Activated CD8-positive, alpha-beta memory T cell treated with anti-CD3 and anti-CD28 coated beads, Interleukin-2, amount 50 U/mL, for 1 hour (primary cell): Measurements from ENCODE around the gene POLR2E.

Source experiments
- DNase-seq: peaks from one replicate; pipeline ENCODE4 v3.0.0-alpha.2; 2020; ENCODE audit errors: extremely low read depth

POLR2E gene

DNA sequence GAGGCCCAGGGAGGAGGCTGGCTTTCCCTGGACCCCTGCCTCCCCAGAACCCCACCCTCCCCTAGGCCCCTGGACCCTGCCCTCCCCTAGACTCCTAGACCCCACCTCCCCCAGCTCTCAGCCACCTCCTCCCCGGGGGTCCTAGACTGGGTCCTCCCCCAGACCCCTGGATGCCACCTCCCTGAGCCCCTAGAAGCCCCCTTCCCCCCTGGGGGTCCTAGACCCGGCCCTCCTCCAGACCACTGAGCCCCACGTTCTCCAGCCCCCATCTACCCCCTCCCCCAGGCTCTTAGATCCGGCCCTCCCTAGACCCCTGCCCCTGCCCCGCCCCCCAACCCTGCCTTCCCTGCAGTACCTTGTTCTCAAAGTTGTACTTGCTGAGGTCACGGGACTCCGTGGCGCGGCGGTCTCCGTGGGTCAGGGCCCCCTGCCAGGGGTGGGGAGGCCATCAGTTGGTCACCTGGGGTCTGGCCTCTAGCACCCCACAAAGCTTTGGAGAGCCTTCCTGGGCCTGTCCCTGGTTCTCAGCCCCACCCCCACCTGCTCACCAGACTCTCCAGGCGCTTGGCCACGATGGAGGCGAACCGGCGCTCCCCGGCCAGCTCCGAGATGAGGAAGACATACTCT lies 16.6 kb upstream of the POLR2E start:
- no peak for DNase-seq

DNA sequence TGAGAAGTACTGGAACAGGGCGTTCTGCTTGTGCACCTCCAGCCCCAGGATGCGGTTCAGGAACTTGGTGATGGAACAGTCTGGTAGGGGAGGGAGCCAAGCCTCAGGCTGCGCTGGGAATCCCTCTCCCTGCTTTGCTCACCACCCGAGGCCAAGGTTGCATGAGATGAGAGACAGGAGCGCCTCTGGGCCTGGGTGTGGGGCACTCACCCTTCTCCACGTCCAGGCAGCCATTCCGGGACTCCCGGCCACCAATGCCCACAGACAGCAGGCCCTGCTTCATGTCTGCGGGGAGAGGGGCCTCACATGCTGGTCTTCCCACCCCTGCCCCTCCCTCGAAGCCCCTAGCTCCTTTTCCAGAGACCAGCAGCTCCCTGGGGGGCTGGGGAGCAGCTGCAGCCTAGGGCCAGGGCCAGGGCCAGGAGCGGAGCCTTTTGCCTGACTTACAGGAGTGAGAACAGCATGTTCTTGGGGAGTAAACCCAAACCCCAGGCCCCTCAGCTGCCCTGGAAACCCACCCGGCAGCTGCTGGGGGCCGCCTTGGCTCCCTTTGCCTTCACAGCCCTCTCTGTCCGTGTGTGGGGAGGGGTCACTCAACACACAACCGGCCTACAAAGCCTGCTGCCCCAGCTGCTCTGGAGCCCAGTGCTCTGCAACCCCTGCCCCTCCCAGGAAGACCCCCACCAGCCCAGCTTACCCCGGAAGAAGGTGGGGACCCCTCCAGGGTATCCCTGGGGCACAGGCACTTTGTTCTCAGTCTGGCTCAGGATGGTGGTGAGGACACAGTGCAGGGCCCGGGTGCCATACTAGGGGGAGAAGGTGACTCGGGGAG lies 15.8 kb upstream of the POLR2E start:
- no peak for DNase-seq

DNA sequence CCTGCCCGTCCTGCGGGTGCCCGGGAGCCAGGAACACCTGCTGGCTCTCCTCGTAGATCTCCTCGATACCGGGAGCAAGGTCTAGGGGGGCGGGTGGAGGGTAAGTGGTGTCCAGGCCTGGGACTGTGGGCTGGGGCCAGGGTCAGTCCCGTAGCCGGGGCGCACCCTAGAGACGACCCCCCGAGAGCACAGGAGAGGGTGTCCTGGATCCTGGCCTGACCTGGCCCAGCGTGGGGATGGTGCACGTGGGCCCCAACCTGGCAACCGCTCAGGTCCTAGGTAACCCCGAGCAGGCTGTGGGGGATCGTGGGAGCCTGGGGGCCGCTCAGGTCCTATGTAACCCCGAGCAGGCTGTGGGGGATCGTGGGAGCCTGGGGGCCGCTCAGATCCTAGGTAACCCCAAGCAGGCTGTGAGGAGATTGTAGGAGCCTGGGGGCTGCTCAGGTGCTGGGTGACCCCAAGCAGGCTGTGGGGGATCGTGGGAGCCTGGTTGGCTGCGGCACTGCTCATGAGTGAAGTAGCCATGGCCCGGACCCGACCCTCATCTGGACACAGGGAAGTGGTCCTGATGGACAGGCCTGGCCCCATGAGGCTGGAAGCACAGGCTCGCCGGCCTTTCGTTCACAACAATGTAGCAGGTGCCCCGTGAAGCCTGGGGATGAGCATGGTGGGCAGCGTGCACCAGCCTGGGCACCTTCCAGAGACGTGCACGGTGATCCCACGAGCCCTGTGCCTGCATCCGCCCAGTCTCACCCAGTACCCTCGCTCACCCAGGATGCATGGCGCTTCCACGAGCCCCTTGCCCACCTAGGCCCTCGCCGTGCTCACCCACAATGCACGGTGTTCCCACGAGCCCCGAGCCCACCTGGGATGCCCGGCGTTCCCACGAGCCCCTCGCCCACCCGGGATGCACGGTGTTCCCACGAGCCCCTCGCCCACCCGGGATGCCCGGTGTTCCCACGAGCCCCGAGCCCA lies 14.8 kb upstream of the POLR2E start:
- DNase-seq = no peak

DNA sequence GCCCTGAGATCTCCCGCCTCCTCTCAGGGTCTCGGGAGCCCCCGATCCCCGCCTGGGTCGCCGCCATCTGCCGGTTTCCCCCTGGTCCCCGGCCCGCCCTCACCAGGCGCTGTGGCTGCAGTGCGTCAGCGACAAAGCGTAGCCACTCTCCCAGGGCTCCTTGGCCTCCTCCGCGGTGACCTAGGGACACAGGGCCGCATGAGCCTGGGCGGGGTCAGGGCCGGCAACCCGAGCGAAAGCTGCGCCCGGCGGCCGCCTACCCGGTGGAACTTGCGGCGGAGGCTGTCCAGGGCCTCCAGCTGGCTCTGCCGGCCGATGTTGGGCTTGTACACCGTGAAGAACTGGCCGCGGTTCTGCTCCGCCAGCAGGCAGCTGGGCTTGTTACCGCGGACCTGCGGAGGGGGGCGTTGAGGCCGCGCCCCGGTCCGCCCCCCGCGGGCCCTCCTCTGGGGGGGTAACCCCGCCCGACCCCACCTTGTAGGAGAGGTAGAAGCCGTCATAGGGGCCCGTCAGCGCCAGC lies 13.9 kb upstream of the POLR2E start:
- DNase-seq = no peak

DNA sequence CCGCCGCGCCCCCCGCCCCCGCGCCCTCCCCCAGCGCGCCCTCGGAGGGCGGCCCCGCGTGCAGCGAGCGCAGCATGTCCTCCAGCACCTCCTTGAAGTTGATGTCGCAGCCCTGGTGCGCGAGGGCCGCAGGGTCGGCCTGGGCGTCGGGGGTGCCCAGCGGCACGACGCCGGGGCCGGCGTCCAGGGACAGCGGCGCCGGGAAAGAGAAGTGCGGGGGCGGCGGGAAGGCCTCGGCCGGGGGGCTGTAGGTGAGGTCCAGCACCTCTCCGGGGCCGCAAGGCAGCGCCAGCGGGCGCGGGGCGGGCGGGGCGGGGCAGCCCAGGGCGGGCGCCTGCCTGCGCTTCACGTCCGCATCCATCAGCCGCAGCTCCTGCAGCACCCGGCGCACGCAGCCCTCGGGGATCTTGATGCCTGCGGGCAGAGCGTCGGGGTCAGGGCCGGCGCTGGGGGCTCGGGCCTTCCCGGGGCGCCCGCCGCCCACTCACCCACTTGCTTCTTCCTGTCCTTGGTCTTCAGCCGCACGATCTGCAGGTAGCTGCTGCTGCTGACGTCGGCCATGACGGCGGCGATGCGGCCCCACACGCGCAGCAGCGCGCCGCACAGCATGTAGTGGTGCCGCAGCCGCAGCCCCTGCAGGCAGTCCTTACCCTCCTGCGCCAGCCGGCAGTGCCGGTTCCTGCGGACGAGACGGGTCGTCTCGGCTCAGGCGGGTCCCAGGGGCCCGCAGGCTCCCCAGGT lies 13.3 kb upstream of the POLR2E start:
- no peak for DNase-seq

DNA sequence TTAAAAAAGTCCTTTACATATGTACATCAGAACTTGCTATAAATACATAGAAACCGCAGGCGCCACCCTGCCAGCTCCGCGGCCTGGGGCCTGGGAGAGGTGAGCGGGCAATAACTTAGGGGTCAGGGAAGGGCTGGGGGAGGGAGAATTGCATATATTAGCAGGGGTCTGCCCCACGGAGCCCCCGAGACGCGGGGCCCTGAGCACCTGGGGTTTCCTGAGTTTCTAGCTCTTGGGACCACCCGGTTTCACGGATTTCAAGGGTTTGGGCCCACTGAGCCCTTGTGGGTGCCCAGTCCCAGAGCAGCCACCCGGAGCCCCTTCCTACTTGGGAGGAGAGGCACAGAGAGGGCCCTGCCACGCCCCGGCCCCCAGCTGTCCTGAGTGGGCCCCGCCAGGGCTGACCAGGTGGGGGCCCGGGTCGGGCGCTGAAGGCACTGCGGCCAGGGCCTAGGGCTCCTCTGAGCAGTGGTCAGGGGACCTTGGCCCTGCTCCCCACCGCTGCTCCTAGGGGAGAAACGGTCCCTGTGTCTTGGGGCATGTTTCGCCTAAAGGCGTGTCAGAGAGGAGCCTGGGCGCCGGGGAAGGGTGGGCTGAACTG lies 12.6 kb upstream of the POLR2E start:
- no peak for DNase-seq

DNA sequence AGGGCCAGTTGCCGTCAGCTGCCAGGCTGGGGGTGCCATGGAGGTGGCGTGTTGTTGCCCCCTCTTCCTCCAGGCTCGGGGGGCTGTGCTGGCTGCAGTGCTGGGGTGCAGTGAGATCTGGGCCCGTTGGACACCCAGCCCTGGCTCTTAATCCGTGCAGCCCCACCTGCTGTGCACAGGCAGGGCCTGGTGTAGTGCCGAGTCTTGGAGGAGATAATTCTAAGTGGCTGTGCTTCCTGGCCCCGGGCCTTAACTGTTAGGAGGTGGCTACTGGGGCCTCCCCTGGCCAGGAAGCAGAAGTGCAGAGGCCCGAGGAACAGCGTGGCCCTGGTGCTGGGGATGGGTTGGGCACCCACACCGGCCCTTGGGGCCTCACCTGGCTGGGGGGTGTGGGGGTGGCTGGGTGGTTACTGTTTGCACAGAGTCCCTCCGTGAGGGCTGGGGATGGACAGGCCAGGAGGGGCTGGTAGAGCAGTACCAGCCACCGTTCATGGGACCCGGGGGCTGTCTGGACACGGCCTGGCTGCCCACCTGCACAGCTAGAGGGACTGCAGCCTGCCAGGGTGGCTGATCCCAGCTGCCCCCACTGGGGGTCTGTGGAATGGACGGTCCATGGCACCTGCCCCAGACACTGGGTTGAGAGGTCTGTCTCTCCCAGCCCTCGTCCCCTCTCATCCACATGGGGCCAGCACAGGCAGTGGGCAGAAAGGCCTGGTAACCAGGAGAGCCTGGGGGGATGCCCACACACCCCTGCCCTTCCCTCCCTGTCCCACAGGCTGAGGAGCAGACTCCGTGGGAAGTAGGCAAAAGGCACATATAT lies 11.9 kb upstream of the POLR2E start:
- DNase-seq = no peak

DNA sequence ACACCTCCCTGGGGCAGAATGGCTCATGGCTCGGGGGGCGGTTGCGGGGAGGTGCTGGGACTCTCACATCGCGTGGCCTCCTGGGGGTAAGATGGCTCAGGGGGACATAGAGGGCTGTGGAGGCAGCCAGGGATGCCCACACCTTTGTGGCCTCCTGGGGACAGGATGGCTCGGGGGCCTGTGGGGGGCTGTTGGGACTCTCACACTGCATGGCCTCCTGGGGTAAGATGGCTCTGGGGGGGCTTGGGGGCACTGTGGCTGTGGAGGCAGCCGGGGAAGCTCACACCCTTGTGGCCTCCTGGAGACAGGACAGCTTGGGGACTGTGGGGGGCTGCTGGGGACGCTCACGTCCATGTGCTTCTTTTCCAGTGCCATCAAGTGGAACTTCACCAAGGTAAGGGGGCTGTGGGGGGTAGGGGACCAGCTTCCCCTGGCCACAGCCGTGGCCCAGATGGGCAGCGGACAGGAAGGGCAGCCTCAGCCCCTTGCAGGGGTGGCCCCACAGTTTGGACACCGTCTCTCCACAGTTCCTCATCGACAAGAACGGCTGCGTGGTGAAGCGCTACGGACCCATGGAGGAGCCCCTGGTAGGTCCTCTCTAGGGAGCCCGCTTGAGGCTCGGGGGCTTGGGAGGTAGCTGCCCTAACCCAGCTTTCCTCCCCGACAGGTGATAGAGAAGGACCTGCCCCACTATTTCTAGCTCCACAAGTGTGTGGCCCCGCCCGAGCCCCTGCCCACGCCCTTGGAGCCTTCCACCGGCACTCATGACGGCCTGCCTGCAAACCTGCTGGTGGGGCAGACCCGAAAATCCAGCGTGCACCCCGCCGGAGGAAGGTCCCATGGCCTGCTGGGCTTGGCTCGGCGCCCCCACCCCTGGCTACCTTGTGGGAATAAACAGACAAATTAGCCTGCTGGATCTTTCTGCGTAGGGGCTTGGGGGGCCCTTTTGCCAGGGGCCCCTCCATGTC lies 11.0 kb upstream of the POLR2E start:
- no peak for DNase-seq

DNA sequence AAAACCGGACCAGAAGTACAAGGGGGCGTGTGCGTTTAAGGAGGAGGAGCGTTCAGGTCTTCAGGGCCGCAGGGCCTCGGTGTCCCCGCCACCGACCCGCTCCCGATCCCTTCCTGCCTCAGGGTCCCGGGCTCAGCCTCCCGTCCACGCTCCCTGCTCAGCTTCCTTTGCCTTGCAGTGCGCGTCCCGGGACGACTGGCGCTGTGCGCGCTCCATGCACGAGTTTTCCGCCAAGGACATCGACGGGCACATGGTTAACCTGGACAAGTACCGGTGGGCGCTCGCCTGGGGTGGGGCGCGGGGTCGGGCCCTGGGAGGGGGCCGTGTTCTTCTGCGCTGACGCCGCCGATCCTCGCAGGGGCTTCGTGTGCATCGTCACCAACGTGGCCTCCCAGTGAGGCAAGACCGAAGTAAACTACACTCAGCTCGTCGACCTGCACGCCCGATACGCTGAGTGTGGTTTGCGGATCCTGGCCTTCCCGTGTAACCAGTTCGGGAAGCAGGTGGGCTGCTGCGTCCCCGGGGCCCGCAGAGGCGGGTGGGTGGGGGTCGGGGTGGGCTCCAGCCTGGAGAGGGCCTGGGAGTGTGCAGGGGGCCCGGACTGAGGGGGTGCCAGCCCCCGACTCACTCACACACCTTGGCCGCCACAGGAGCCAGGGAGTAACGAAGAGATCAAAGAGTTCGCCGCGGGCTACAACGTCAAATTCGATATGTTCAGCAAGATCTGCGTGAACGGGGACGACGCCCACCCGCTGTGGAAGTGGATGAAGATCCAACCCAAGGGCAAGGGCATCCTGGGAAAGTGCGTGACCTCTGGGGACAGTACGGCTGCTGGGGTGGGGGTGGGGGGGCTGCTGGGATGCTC lies 10.1 kb upstream of the POLR2E start:
- DNase-seq = no peak

DNA sequence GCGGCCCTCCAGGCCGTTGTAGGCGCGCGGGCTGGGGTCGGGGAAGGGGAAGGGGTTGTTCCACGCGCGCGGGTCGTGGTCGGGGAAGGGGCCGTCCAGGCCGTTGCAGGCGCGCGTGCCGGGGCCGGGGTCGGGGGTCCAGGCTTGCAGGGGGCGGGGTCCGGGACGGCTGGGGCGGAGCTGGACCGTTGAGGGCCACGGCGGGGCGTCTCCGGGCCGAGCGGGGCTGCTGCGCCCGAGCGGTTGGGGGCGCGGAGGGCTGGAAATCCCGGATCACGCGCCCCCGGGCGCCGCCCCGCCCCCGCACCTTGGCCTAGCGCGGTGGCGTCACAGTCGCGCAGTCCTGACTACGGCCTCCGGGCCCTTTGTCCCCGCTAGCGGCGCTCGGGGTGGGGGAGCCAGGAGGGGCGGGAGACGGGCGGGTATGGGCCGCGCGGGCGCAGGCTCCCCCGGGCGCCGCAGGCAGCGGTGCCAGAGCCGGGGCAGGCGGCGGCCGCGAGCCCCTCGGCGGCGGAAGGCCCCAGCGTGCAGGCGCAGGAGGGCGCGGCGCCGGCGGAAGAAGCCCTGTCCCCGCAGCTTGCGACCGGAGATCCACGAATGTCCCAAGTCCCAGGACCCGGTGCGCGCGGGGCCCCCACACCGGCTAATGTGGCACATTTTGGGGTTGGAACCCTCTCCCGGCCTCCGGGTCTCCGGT lies 9.3 kb upstream of the POLR2E start:
- DNase-seq = no peak

DNA sequence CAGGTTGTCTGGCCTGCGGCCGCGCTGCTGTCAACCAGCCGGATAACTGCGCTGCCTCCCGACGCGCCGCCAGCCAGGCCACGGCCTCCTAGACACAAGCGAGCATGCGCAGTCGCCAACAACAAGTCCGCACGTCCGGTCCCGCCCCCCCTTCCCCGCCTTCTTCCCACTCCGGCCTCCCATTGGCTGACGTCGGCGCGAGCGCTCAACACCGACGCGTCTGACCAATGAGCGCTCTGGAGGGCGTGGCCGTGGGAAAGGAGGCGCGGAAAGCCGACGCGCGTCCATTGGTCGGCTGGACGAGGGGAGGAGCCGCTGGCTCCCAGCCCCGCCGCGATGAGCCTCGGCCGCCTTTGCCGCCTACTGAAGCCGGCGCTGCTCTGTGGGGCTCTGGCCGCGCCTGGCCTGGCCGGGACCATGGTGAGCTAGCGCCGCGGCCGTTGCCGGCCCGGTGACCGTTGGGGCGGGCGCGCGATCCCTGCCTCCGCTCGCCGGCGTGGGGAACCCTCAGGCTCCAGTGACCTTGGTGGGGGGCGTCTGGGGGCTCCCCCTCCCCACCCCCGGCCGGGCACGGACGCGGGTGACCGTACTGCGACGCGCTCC lies 8.6 kb upstream of the POLR2E start, which contains the start of gene GPX4:
Gene GPX4 (plus strand): TSS at position 287 of the 603 bp plus-strand sequence. CDS start 50 bp downstream, at position 337.
- DNase-seq = peak; percentile 99

DNA sequence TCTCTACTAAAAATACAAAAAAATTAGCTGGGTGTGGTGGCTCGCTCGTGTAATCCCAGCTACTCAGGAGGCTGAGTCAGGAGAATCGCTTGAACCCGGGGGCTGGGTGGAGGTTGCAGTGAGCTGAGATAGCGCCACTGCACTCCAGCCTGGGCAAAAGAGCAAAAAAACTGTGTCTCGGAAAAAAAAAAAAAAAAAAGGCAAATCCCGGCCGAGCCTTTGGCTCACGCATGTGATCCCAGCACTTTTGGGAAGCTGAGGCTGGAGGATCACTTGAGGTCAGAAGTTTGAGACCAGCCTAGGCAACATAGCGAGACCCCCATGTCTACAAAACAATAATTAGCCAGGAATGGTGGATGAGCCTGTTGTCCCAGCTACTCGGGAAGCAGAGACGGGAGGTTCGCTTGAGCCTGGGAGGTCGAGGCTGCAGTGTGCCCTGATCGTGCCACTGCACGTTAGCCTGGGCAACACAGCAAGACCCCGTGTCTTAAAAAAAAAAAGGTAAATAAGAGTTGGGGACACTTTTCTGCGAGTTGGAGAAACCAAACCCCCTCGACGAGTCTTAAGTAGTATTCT lies 8.0 kb upstream of the POLR2E start:
- no peak for DNase-seq

DNA sequence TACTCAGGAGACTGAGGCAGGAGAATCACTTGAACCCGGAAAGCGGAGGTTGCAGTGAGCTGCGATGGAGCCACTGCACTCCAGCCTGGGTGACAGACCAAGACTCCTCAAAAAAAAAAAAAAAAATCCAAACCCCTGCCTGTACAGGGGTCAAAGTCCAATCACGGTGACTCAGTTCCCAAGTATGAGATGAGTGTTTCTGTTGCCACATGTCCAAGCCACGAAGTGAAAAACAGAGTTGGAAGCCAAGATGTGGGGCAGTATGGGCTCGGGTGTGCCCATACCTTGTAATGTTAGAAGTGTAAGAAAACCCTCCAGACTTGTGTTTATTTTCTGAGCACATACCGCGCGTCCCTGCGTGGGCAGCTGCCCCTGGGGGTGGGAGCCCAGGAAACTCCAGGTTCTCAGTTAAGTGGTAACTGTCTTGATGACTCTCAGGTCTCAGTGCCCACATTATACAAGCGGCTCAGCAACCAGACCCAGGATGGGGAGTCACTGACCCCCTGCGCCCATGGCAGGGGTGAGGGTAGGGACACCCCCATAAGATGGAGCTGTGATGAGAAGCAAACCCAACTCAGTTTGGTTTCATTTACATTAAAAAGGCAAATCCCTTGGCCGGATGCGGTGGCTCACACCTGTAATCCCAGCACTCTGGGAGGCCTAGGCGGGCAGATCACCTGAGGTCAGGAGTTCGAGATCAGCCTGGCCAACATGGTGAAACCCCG lies 7.4 kb upstream of the POLR2E start:
- no peak for DNase-seq

DNA sequence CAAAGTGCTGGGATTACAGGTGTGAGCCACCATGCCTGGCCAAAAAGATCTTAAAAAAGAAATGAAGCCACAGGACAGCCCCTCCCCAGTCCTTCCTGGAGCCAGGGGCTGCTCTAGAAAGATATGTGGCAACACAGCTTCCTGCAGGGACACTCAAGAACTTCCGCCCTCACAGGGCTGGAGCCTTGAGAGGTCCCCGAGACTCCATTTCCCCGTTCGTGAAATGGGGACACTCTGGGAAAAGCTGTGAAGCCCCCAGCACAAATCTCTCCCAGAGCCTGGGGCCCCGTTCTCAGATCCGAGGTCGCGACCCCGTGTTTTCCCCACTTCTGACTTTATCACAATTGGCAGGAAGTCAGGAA lies 6.1 kb upstream of the POLR2E start:
- DNase-seq = no peak

DNA sequence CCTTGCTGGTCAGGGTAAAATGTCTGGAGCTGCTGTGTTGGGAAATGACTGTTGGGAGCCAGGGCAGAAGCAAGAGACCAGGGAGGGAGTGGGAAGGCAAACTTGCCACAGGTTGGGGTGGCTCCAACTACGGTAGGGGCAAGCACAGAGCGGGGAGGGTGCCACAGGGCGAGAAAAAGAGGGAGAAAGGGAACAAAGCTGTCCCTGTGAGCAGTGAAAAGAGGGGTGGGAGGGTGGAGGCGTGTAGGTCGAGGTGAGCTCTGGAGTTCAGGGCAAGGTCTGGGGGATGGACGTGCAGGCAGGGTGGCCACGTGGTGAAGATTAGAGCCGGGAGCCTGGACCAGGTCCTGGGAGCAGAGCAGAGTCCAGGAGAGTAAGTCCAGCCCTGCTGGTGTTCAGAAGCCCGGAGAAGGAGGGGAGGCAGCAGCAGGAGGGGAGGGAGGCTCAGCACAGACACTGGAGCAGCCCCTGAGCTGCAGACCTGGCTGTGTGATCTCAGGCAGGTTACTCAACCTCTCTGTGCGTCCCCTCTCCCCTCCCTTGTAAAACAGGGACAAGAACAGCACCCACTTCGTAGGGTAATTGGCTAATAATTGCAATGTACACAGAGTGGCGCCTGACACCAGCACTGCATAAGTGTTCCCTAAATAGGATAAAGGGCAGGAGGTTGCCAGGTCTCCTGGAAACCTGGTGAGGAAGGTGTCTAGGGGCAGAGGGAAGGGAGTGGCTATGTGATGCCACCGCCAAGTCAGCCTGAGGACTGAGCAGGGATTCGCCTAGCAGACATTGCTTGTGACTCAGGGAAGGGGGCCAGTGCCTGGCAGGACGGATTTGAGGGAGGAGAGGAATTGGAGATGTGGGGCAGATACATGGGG lies 3.2 kb upstream of the POLR2E start:
- DNase-seq = no peak
